Embryonic facial prominence (tissue), 1 donor: ENCODE results near the gene PRKAG2.

Source experiments
- DNase-seq: peaks from one replicate; pipeline ENCODE4 v3.0.0-alpha.2; 2016; ENCODE audit errors: extremely low spot score

PRKAG2 gene

GRCh38 chr7:151866028-151866427, 10.9 kb downstream of the PRKAG2 start:
- no peak for DNase-seq

DNA sequence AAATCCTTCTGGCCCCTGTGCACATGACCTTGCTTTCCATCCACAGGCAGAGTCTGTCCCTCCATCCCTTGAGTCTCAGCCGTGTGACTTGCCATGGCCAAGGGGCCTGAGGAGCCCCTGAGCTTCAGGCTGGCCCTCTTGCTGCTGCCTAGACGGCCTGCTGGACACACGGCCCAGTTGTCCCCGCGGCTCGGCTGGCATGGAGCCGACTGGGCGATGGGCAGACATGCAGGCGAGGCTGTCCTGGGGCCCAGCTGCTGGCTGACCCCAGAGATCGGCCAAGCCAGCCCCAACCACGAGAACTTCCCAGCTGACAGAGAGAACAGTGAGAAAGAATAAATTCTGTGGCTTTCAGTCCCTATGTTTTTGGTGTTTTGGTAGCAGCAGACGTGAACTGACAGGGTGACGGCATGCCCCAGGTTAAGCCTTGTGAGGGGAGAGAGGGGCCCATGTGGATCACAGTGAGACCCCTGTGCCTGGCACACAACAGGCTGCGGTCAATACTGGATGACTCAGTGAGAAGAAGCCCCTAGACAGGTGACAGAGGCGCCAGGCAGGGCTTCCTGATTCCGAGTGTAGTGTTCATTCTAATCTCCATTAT, 11.7 kb downstream of the PRKAG2 start:
- DNase-seq, result no peak

DNA sequence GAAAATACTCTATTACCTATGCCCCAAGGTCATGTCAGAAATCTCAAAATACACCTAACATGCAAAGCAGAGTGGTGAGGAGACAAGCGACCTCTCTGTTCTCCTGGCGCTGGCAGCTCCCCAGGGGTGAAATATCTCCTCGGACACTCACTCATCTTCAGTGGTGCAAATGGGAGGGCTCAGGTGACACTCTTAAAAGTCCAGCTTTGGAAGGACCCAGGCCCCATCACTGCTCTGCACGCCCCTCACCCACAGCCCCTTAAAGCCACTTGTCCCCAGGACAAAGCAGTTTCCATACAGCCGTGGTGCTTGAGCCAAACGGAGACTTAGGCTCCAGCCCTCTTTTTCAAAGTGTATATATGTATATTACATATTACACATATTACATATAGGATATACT, 12.4 kb downstream of the PRKAG2 start:
- no peak for DNase-seq

- no peak for DNase-seq
Measured at GRCh38 chr7:151864081-151864480, 12.8 kb downstream of the PRKAG2 start.

- no peak for DNase-seq
Measured at GRCh38 chr7:151863386-151864079, 13.4 kb downstream of the PRKAG2 start.

DNA sequence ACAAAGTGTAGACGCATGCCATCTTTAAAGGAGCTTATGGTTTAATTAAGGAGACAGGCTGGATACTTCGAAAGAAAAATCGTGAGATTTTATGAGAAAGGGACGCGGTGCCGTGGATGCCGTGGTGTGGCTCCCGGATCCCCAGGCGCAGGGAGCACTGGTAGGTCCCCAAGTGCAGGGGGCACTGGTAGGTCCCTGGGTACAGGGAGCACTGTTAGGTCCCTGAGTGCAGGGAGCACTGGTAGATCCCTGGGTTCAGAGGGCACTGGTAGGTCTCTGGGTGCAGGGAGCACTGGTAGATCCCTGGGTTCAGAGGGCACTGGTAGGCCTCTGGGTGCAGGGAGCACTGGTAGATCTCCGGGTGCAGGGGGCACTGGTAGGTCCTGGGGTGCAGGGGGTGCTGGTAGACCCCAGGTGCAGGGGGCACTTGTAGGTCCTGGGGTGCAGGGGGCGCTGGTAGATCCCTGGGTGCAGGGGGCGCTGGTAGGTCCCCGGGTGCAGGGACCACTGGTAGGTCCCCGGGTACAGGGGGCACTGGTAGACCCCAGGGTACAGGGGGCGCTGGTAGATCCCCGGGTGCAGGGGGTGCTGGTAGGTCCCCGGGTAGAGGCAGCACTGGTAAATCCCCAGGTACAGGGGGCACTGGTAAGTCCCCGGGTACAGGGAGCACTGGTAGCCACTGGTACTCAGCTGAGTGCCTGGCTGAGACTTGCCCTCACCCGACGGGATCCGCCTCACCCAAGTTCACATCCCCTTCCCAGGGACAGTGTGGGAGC, 14.1 kb downstream of the PRKAG2 start:
- DNase-seq, result no peak

- DNase-seq, result no peak
Measured at GRCh38 chr7:151861881-151862280, 15.0 kb downstream of the PRKAG2 start.

GRCh38 chr7:151860771-151861170, 16.1 kb downstream of the PRKAG2 start:
- no peak for DNase-seq

- DNase-seq, result no peak
Measured at GRCh38 chr7:151859948-151860685, 16.8 kb downstream of the PRKAG2 start.

DNA sequence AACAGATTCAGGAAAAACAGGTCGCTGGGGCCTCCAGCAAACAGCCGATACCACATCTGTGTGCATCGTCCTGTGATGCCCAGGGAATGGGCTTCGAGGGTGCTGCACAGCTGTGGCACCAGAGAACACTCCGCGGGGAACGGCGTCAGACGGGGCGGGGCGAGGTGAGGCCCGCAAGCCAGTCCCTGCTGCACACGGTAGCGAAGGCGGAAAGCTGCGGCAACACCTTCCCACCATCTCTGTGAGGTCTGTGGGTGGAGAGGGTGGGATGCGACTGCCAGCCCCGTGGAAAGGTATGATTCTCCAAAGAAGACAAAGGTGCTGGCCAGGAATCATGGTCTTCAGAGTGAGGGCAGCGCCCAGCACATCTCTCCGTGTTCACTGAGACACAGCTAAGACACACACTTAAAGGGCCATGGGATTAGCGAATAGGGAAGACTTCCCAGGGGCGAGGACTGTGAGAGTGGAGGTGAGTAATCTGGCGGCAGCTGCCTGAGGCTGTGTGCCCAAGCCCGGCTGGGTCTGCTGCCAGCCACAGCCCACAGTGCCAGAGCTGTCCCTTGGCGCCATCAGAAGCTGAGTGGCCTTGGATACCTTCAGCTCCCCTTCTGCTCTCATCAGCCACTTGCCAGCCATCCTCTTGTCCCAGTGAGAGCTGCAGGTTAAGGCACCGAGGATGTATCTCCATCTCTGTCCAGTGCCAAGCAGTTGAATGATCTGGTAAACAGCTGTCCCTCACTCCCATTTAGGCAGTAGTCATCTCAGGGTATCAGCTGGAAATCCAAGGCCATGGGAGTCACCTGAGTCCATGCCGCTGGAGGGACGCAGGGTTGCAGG, 17.6 kb downstream of the PRKAG2 start:
- no peak for DNase-seq

- no peak for DNase-seq
Measured at GRCh38 chr7:151858456-151858855, 18.5 kb downstream of the PRKAG2 start.

- DNase-seq, result no peak
Measured at GRCh38 chr7:151857866-151858450, 19.0 kb downstream of the PRKAG2 start.

- no peak for DNase-seq
Measured at GRCh38 chr7:151857412-151857811, 19.5 kb downstream of the PRKAG2 start.

- no peak for DNase-seq
Measured at GRCh38 chr7:151856516-151856915, 20.4 kb downstream of the PRKAG2 start.

DNA sequence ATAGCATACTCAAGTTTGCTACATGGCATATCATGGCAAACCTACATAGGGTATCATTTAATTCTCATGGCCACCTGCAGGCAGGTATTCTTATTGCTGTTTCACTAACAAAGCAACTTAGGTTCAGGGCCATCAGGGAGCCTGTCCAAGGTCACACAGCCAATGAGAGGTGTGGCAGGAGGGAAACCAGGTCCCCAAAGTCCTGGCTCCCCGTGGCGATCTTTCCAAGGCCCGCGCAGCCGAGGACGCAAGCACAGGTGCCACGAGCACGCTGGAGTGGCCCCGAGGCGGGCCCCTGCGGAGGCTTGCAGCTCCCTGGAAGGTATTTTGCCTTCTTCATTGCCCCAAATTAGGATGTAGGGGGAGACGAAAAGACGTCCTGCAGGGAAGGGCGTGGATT, 20.8 kb downstream of the PRKAG2 start:
- DNase-seq, result no peak

GRCh38 chr7:151854720-151855071, 22.2 kb downstream of the PRKAG2 start:
- no peak for DNase-seq

GRCh38 chr7:151853896-151854719, 22.8 kb downstream of the PRKAG2 start:
- DNase-seq, result no peak

DNA sequence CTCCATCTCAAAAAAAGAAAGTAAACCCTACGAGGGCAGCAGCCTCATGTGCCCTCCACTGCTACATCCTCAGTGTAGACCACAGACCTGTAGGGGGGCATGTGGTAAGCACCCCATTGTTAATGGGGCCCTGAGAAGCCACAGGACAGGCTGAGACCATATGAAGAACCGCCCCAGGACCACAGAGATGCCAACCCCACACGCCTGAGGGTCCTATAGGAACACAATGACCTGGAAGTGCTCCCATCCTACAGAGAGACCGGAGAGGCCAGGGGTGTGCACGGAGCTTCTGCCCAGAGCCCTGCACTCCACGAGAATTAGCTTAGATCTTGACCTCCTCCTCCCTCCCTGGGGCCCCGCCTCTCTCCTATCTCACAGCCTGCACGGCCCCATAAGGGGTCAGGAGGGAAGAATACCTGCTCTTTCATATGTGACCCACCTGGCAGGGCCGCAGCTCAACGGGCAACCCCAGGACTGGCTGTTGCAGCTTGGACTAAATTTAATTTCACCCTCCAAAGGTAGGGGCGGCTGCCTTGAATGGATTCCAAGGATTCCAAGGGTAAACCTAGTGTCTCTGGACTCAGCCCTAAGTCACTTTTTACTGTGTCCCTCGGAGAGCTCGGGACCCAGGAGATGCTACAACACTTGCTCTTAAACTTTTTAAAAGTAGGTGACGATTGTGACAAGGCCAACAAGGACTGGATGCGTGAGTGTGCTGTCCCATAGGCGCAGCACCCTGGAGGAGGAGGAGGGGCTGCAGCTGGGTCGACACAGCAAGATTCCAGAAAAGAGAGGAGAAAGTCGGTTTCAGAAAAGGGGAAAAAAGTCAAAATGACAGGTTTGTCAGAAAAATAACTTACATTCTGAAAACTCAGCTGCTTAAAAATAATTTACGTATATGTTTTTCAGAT, 24.2 kb downstream of the PRKAG2 start:
- no peak for DNase-seq

GRCh38 chr7:151851782-151852181, 25.1 kb downstream of the PRKAG2 start:
- DNase-seq, result no peak
